SU-DHL-6 (cell line): ENCODE data around the gene GRIA2.

ENCODE experiments used
- CTCF ChIP-seq: fragments of 200-600 bp; sonication (generic); IDR thresholded peaks from one replicate; pipeline ENCODE4 v1.5.1; 2017; ENCODE audit warnings: antibody characterized with exemption, mild to moderate bottlenecking, low read length, moderate library complexity; ENCODE audit not compliant: insufficient read depth, poor library complexity, severe bottlenecking
- EZH2phosphoT487 ChIP-seq: fragments of 200-600 bp; sonication (generic), shearing (Covaris generic); conservative IDR thresholded peaks from 2 replicates; pipeline ENCODE4 v1.6.1; 2018; ENCODE audit warnings: mild to moderate bottlenecking, antibody characterized with exemption, low read length, moderate library complexity, mixed read lengths

- no peak for TF ChIP-seq CTCF
- TF ChIP-seq EZH2phosphoT487, result no peak
Observed at GRCh38 chr4:157221426-157221894, 932 bp downstream of the GRIA2 start.
